HG03460 (cell line): ENCODE measurements around the gene CTNND2.

Experiments used
- ATAC-seq: cut with Tn5 transposase; IDR thresholded peaks from one replicate; pipeline ENCODE4 v1.9.1; 2021; ENCODE audit not compliant: unreplicated experiment

CTNND2 gene

DNA sequence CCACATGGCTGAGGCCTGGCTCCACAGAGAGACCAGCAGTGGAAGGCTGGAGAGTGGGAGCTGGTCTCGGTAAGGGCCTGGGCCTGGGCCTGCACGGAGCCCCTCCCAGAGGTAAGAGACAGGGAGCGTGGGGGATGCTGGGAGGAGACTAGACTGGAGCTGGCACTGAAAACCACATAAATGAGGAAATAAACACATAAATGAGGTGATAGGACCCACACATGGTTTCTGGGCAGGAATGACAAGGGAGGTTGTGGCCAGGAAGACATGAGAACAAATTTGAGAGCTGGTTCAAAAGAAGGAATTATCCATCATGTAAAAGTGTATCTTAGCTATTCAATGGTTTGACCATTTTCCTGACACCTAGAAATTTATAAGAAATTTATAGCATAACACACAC, 691.5 kb downstream of the CTNND2 start:
- no peak for ATAC-seq

DNA sequence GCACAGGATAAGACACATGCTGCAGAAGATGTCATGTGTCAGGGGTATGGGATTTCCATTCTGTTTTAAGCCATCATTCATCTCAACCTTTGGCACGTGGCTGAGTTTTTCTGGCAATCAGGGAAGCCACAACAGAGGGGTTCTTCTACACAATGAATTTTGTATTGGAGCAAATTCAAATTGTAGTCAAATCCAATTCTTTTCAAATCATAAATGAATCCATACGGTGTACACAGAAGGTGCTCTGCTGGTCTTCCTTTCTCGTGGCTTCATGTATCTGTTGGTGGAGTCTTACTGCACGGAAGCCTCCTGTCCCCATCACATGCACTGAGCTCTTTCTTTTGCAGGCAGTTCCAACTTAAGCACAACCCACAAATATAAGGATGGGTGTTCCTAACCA, 706.5 kb downstream of the CTNND2 start:
- no peak for ATAC-seq

GRCh38 chr5:11191673-11192072, 712.6 kb downstream of the CTNND2 start:
- ATAC-seq, result no peak

DNA sequence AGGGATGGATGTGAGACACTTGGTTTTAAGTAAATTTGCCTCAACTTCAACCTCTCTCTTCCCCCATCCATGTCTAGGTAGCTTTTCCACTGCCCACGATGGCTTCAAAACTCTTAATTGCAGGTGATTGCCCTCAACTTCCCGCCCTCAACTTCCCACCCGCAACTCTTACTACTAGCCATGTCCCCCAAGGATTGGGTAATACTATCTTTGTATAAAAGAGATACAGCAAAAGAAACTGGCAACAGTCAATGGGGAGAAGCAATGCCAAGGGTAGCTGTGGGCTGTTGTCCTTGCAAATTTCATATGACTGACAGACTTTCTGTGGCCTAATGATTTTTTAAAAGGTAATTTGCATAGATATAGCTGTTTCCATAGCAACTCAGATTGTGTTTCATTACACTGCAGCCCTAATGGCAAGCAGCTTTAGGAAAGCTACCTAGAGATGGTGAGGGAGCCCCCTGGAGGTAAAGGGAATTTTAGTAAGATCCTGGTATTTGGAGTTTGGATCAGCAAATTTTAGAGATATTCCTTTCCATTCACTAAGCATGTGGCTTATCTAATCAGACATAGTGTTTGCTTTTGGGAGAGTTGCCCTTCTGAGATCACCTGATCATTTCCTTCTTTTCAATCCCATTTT, 721.7 kb downstream of the CTNND2 start:
- ATAC-seq, result no peak

DNA sequence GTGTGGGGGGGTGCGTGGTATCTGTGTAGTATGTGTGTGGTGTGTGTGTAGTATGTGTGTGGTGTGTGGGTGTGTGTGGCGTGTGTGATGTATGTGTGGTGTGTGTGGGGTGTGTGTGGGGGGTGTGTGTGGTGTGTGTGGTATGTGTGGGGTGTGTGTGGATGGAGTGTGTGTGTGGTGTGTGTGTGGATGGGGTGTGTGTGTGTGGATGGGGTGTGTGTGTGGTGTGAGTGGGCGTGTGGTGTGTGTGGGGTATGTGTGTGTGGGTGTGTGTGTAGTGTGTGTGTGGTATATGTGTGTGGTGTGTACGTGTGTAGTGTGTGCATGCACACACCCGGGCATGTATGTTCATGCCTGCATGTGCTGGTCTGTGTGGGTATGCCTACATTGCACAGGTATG, 722.3 kb downstream of the CTNND2 start:
- ATAC-seq, result no peak

DNA sequence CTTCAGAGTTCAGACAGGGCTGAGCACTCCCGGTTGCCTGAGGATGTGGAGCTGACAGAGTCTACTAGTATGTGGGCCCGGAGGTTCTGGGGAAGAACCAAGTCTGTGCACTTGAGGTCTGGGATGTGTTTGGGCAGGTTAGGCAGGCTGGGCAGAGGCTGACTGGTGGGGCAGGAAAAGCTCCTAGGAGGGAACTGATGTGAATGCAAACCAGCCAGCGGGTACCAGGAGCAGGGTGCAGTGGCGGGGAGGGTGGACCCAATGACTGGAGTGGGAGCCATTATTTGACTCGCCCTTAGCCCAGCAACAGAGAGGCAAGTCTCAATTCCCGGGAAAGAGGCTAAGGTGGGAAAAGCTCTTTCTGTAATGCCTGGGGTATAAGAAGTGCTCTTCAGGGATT, 723.4 kb downstream of the CTNND2 start:
- no peak for ATAC-seq

DNA sequence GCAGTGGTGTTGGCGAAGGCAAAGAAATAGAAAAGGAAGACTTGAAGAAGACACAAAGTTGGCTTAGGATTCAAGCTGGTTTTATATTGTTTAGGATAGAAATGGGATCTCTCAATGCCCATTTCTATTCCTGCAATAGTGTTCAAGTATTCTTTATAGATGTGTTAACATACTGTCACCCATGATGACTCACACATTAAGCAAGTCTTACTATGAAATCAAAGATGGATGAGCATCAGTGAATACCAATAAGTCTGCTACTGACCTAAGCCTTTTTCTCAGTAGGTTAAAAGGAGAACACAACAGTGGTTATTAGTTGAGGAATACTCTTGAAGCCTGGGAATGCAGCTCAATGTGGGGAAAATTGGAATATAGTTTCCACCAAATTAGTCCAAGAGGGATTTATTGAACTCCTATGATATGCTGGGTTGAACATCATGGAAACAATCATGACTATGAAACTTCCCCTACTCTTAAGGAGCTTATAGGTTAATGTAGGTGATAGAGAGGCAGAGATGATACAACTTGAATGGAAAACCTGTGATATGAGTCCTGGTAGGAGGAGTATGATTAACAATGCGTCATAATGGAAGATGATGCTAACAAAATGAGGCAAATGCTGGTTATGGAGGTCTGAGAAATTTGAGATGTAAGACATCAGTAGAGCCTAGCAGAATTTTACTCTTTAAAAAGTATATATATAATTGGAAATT, 726.1 kb downstream of the CTNND2 start:
- no peak for ATAC-seq

- no peak for ATAC-seq
These were observed 729.7 kb downstream of the CTNND2 start for GRCh38 chr5:11174591-11174990.

- no peak for ATAC-seq
These were observed 731.8 kb downstream of the CTNND2 start for GRCh38 chr5:11172484-11172883.

- ATAC-seq, result no peak
These were observed 733.0 kb downstream of the CTNND2 start for GRCh38 chr5:11171236-11171635.

- ATAC-seq, result no peak
These were observed 737.3 kb downstream of the CTNND2 start for GRCh38 chr5:11166923-11167322.

DNA sequence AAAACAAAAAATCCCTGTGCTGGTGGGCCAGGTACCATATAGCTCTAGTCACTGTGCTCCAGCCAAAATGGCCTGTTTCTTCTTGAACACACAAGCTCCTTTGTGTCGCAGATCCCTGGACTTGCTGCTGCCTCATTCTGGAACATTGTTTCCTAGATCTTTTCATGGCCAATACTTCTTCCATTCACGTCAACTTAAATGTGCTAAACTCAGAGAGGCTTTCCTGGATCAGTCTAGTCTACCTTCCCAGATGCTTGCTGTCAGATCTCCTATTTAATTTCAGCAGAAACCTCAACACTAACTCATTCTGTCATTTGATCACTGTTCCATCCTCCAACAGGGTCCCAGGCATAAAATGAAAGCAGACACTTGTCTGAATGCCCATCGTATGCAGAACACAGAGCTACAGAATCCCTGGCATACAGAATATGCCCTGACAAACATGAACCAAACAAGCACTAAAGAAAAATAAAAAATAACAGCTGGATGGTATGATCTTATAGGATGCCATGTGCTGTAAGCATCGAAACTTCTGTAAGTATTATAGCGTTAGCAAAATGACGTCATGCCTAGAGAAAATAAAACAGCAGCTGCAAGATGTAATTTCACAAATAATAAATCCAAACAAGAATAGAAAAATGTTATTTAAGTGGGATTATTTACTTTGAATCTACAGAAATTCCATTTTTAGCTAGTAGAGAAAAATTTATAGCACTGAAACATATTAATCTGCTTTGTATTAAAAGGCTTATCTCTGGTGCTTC, 739.5 kb downstream of the CTNND2 start:
- ATAC-seq, result no peak

- ATAC-seq, result no peak
These were observed 747.1 kb downstream of the CTNND2 start for GRCh38 chr5:11157132-11157531.

GRCh38 chr5:11153670-11154382, 750.4 kb downstream of the CTNND2 start:
- no peak for ATAC-seq

GRCh38 chr5:11152368-11152767, 751.9 kb downstream of the CTNND2 start:
- no peak for ATAC-seq

DNA sequence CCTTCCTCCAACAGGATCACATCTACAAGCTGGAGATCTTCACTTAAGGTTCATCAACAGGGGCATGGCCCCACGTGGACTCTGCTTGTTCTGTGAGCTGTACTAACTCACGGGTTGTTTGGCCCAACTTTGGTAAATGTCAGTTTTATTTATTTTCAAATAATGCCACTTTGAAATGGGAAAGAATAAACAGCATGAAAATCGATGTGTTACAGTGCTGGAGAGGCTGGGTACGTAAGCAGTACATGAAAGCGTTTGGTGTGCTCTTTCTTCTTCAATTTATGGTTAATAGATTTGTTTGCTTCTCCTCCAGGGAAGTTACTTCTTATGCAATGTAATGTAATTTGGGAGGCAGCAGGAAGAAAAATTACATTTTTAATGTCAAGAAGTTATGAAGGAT, 753.3 kb downstream of the CTNND2 start:
- ATAC-seq, result no peak

DNA sequence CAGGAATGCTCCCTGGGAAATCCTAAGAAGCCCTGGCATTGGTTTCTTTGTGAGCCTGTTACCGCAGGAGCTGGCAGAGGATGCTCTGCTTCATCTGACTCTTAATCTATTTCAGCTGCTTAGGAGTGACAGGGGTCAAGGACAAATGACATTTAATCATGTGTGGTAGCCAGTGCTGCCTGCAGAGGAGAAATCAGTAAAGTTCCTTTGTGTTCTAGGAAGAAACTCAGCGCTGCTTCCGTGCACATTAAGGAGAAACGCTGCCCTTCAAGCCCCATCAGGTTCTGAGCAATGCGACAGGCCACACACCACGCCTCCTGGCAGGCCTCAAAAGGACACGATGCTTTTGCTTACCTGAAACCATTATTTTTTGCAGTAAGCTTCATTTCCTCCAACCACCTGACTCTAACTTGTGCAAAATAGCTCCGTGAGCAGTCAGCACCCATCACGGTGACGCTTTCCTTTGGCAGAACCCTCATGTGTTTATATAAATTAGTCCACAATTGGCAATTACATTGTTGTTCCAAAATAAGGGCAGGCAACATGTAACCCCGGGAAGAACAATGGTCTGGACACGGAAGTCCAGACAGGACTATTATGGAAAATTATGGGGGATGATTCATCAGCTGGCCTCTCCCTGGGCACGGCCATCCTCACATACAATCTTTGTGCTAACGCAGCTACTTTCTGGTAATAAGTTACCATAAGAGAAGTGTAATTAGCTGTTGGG, 755.3 kb downstream of the CTNND2 start:
- no peak for ATAC-seq

- no peak for ATAC-seq
These were observed 758.1 kb downstream of the CTNND2 start for GRCh38 chr5:11146171-11146570.

- ATAC-seq, result peak; percentile 85
These were observed 760.6 kb downstream of the CTNND2 start for GRCh38 chr5:11143456-11144267.
